Transverse colon (tissue), 4 donors: Measurements from ENCODE around the gene PALLD. TPM values are rescaled to one million over a fixed set of nuclear protein-coding genes. Genes with fewer than 3 reads are reported as not detected.

Source experiments
- DNase-seq: peaks from one replicate; pipeline ENCODE4 v3.0.0-alpha.2; 2019
- H3K27ac ChIP-seq, 4 donors: fragments of 200-600 bp; sonication (generic); 2 replicates each; pipeline ENCODE4 v1.5.1; 2016 to 2018; ENCODE audit warnings: inconsistent platforms in 4 of 4
- H3K27me3 ChIP-seq: fragments of 200-600 bp; sonication (generic); 2 replicates; pipeline ENCODE4 v1.5.1; 2017; ENCODE audit warnings: inconsistent platforms
- H3K36me3 ChIP-seq, 4 donors: fragments of 200-600 bp; sonication (generic); 2 replicates each; pipeline ENCODE4 v1.5.1; 2017 to 2019; ENCODE audit warnings: inconsistent platforms in 4 of 4
- H3K4me1 ChIP-seq, 4 donors: fragments of 200-600 bp; sonication (generic); 2 replicates each; pipeline ENCODE4 v1.5.1; 2017 to 2020; ENCODE audit warnings: inconsistent platforms in 4 of 4
- H3K4me3 ChIP-seq, 4 donors: fragments of 200-600 bp; sonication (generic); 1 replicate in 1 of 4; 2 replicates in 3 of 4; pipeline versions ENCODE4 v1.5.1 to v1.6.1; 2017 to 2019; ENCODE audit warnings: inconsistent platforms in 4 of 4
- H3K9me3 ChIP-seq, 2 donors: fragments of 200-600 bp; sonication (generic); 2 replicates each; pipeline ENCODE4 v1.5.1; 2017 to 2019; ENCODE audit warnings: inconsistent platforms in 2 of 2
- CTCF ChIP-seq, 5 experiments: fragments of 200-600 bp in 3 of 5; fragments of 450-650 bp in 2 of 5; sonication (generic) in 3 of 5; IDR thresholded peaks; 1 replicate in 2 of 5; 2 replicates in 3 of 5; pipeline ENCODE4 v1.5.1; 2016 to 2017; ENCODE audit warnings: antibody characterized with exemption in 5 of 5, inconsistent platforms in 3 of 5, mild to moderate bottlenecking in 2 of 5, moderate library complexity in 1 of 5
- EP300 ChIP-seq: sonication (generic); formaldehyde crosslinking; IDR thresholded peaks from one replicate; pipeline ENCODE4 v1.6.1; 2017; ENCODE audit warnings: antibody characterized with exemption, low read depth
- POLR2A ChIP-seq: fragments of 450-650 bp; IDR thresholded peaks from one replicate; pipeline ENCODE4 v1.6.1; 2016; ENCODE audit warnings: antibody characterized with exemption, mild to moderate bottlenecking, moderate library complexity
- POLR2AphosphoS5 ChIP-seq, 3 donors: sonication (generic); formaldehyde crosslinking; IDR thresholded peaks; one replicate each; pipeline ENCODE4 v1.6.1; 2016; ENCODE audit warnings: antibody characterized with exemption in 3 of 3
- WGBS, 2 donors: methylation state at CpG; one replicate each; pipeline ENCODE4 v1.1.5; 2018; ENCODE audit warnings: low coverage in 1 of 2; 5-methylcytosine and 5-hydroxymethylcytosine counted together
- in situ Hi-C, 4 donors: fragments of 200-750 bp; cut with MboI; loops; one replicate each; pipeline versions ENCODE4 v1.15.0 to v1.15.1; 2017; ENCODE audit warnings: low sequenced_read_pairs in 3 of 4, low pct_ligation_motif_present in 1 of 4, low pct_unique_long_range_greater_than_20kb in 1 of 4
- intact Hi-C: fragments of 100-400 bp; cut with DNase I; formaldehyde crosslinking; loops from one replicate; pipeline ENCODE4 v1.15.1; 2023; ENCODE audit warnings: low total_unique reads
- total RNA-seq, 4 donors: library from RNA; depleted of rRNA; stranded (reverse); fragments of >200 nt; gene quantifications; one replicate each; pipeline ENCODE4 v1.1.0, GENCODE V29; 2016

PALLD gene
- total RNA-seq, 4 donors from 2014 or later: 230 to 309 (median 278) TPM

- Histone ChIP-seq H3K27ac (no peak overlapping the region), H3K36me3 (no peaks in the 10 kb centered on the region), H3K9me3 (no peaks in the 10 kb centered on the region), H3K27me3 (no peaks in the 10 kb centered on the region), H3K4me1 (no peaks in the 10 kb centered on the region), H3K4me3 (no peak overlapping the region)
- intact Hi-C loops: no loop called here
- in situ Hi-C loops: loop anchor here in 1 of 4 donors (25.0 kb wide), 1 partner anchor 964 kb away; no protein-coding TSS in a partner anchor
- TF ChIP-seq POLR2A (no peak), CTCF (IDR thresholded peaks at IDR 0.05) (no peak), POLR2AphosphoS5 (IDR thresholded peaks at IDR 0.05) (no peak), EP300 (no peak)
- no peak for DNase-seq
- whole genome bisulfite sequencing, 2 donors: 59 to 75% methylated on average over 1 to 2 of the region's 2 CpGs
Observed at GRCh38 chr4:168522829-168523489, 26.1 kb downstream of the PALLD start.

- no peak for DNase-seq
- no peaks in the 10 kb centered on the region for H3K27me3 ChIP-seq
- TF ChIP-seq CTCF (IDR thresholded peaks at IDR 0.05): no peak
- TF ChIP-seq EP300: no peak
- no peak for TF ChIP-seq POLR2AphosphoS5 (IDR thresholded peaks at IDR 0.05)
- no peak for TF ChIP-seq POLR2A
- no peaks in the 10 kb centered on the region for H3K36me3 ChIP-seq
- intact Hi-C loops: no loop called here
- no peaks in the 10 kb centered on the region for H3K4me1 ChIP-seq
- no peak overlapping the region for H3K27ac ChIP-seq
- H3K9me3 ChIP-seq: no peaks in the 10 kb centered on the region
- H3K4me3 ChIP-seq: no peak overlapping the region
- in situ Hi-C loops: loop anchor here in 1 of 4 donors (25.0 kb wide), 1 partner anchor 963 kb away; no protein-coding TSS in a partner anchor
Observed at GRCh38 chr4:168524006-168524405, 27.2 kb downstream of the PALLD start.

DNA sequence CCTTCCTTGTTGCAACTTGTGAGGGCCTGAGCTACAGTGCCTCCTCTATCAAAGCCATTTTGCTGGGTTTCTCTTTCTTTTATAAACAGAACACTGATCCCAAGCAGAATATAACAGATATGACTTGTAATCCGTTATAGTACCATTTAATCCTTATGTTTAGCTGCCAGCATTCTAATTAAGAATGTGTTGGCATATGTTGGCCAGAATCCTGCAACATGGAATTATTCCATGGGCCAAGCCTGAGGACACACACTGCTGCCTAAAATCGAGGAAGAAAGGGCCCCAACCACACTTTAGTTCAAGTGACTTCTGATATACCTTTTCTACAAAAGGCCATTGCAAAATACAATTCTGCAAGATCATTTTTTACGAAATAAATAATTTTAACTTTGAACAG is 28.0 kb downstream of the PALLD start:
- Histone ChIP-seq H3K4me3 (no peak overlapping the region), H3K36me3 (no peaks in the 10 kb centered on the region), H3K9me3 (no peaks in the 10 kb centered on the region), H3K27me3 (no peaks in the 10 kb centered on the region), H3K27ac (no peak overlapping the region), H3K4me1 (no peaks in the 10 kb centered on the region)
- DNase-seq: no peak
- intact Hi-C loops: no loop called here
- 68 to 87% methylated on average over 3 of the region's 3 CpGs for WGBS, 2 donors
- in situ Hi-C loops: loop anchor here in 1 of 4 donors (25.0 kb wide), 1 partner anchor 962 kb away; no protein-coding TSS in a partner anchor
- no peak for TF ChIP-seq EP300
- TF ChIP-seq POLR2AphosphoS5 (IDR thresholded peaks at IDR 0.05): no peak
- no peak for TF ChIP-seq POLR2A
- no peak for TF ChIP-seq CTCF (IDR thresholded peaks at IDR 0.05)

GRCh38 chr4:168527560-168527959 is 30.7 kb downstream of the PALLD start:
- H3K4me3 ChIP-seq: no peak overlapping the region
- H3K4me1 ChIP-seq: no peaks in the 10 kb centered on the region
- no peaks in the 10 kb centered on the region for H3K9me3 ChIP-seq
- 90% methylated on average over 1 of the region's 1 CpG; no CpG with 5 or more reads in 1 of the 2 donors for WGBS, 2 donors
- no peak for DNase-seq
- TF ChIP-seq CTCF (IDR thresholded peaks at IDR 0.05) (no peak), POLR2AphosphoS5 (IDR thresholded peaks at IDR 0.05) (no peak), EP300 (no peak), POLR2A (no peak)
- H3K27ac ChIP-seq: no peak overlapping the region
- in situ Hi-C loops (no loop called here), intact Hi-C loops (no loop called here)
- H3K27me3 ChIP-seq: no peaks in the 10 kb centered on the region
- H3K36me3 ChIP-seq: no peaks in the 10 kb centered on the region
